DOHH2 (cell line): ENCODE data around the gene MROH2B.

ENCODE experiments used
- H3F3A ChIP-seq: fragments of 200-600 bp; sonication (generic), shearing (Covaris generic); 2 replicates; pipeline ENCODE4 v1.6.0; 2016; ENCODE audit warnings: antibody characterized with exemption, mild to moderate bottlenecking; ENCODE audit not compliant: control insufficient read depth, insufficient read depth
- H3K27ac ChIP-seq: fragments of 200-600 bp; sonication (generic); 2 replicates; pipeline ENCODE4 v1.5.1; 2014; ENCODE audit warnings: low read depth, mild to moderate bottlenecking, low read length, moderate library complexity
- H3K27me3 ChIP-seq: fragments of 200-600 bp; sonication (generic); 2 replicates; pipeline ENCODE4 v1.6.1; 2014; ENCODE audit warnings: mild to moderate bottlenecking, low read length, mixed read lengths; ENCODE audit not compliant: control insufficient read depth
- H3K36me3 ChIP-seq: fragments of 200-600 bp; sonication (generic); 2 replicates; pipeline ENCODE4 v1.6.1; 2014; ENCODE audit warnings: mild to moderate bottlenecking, low read length, moderate library complexity, mixed read lengths; ENCODE audit not compliant: control insufficient read depth
- H3K4me1 ChIP-seq: fragments of 200-600 bp; sonication (generic); 2 replicates; pipeline ENCODE4 v1.6.1; 2014; ENCODE audit warnings: mild to moderate bottlenecking, low read length, mixed read lengths; ENCODE audit not compliant: control insufficient read depth
- H3K4me2 ChIP-seq: fragments of 200-600 bp; sonication (generic); 2 replicates; pipeline ENCODE4 v1.6.0; 2014; ENCODE audit warnings: mild to moderate bottlenecking, low read length, moderate library complexity
- H3K4me3 ChIP-seq: fragments of 200-600 bp; sonication (generic); 2 replicates; pipeline ENCODE4 v1.5.1; 2014; ENCODE audit warnings: mild to moderate bottlenecking, low read length, mixed read lengths
- H3K79me2 ChIP-seq: fragments of 200-600 bp; sonication (generic); 2 replicates; pipeline ENCODE4 v1.6.1; 2014; ENCODE audit warnings: mild to moderate bottlenecking, low read length, mixed read lengths; ENCODE audit not compliant: control insufficient read depth
- H3K9me2 ChIP-seq: fragments of 200-600 bp; sonication (generic); replicated peaks from 2 replicates; pipeline ENCODE4 v1.6.1; 2014; ENCODE audit warnings: mild to moderate bottlenecking, low read length, mixed read lengths; ENCODE audit not compliant: control insufficient read depth
- H3K9me3 ChIP-seq: fragments of 200-600 bp; sonication (generic); 2 replicates; pipeline ENCODE4 v1.6.1; 2014; ENCODE audit warnings: antibody characterized with exemption, low read length, mixed read lengths; ENCODE audit not compliant: control insufficient read depth, insufficient read depth
- H4K20me1 ChIP-seq: fragments of 200-600 bp; sonication (generic); 2 replicates; pipeline ENCODE4 v1.6.0; 2014; ENCODE audit warnings: low read depth, mild to moderate bottlenecking, antibody characterized with exemption, low read length, moderate library complexity; ENCODE audit not compliant: control insufficient read depth, insufficient read depth
- EZH2phosphoT487 ChIP-seq: fragments of 200-600 bp; sonication (generic); IDR thresholded peaks from 2 replicates; pipeline ENCODE4 v1.6.1; 2017; ENCODE audit warnings: borderline replicate concordance, mild to moderate bottlenecking, antibody characterized with exemption, low read length, moderate library complexity, mixed read lengths
- TF ChIP-seq, protein P1 (sequence below): fragments of 200-600 bp; sonication (generic); IDR thresholded peaks from one replicate; pipeline ENCODE4 v1.5.1; 2014; ENCODE audit warnings: antibody characterized with exemption, mild to moderate bottlenecking, low read depth, low read length; ENCODE audit not compliant: poor library complexity, severe bottlenecking

Gene MROH2B

DNA sequence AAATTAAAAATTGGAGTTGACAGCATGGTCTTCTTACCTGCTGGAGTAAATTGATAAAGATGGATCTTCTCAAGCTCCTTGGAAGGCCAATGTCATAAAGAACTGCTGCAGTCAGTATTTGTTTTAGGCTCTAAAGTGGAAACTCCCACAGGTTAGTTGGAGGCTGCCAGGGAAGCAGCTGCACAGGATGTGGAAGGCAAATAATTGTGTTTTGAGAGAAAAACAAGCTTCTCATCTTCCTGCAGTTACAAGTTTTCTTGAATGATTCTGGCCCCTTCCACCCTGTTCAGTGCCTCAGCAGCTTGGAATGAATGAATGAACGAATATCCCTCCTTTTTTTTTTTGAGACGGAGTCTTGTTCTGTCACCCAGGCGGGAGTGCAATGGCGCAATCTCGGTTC lies 13.9 kb downstream of the MROH2B start:
- H3K36me3 ChIP-seq = no peaks in the 10 kb centered on the region
- H3K27me3 ChIP-seq = no peaks in the 10 kb centered on the region
- H3K4me3 ChIP-seq = no peak overlapping the region
- H3K27ac ChIP-seq = no peak overlapping the region
- H3F3A ChIP-seq = no peaks in the 10 kb centered on the region
- no peak overlapping the region for H3K4me2 ChIP-seq
- no peaks in the 10 kb centered on the region for H3K9me2 ChIP-seq
- TF ChIP-seq, protein P1, sequence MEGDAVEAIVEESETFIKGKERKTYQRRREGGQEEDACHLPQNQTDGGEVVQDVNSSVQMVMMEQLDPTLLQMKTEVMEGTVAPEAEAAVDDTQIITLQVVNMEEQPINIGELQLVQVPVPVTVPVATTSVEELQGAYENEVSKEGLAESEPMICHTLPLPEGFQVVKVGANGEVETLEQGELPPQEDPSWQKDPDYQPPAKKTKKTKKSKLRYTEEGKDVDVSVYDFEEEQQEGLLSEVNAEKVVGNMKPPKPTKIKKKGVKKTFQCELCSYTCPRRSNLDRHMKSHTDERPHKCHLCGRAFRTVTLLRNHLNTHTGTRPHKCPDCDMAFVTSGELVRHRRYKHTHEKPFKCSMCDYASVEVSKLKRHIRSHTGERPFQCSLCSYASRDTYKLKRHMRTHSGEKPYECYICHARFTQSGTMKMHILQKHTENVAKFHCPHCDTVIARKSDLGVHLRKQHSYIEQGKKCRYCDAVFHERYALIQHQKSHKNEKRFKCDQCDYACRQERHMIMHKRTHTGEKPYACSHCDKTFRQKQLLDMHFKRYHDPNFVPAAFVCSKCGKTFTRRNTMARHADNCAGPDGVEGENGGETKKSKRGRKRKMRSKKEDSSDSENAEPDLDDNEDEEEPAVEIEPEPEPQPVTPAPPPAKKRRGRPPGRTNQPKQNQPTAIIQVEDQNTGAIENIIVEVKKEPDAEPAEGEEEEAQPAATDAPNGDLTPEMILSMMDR = no peak
- no peak for TF ChIP-seq EZH2phosphoT487
- no peaks in the 10 kb centered on the region for H3K4me1 ChIP-seq
- no peaks in the 10 kb centered on the region for H3K79me2 ChIP-seq
- H4K20me1 ChIP-seq = no peaks in the 10 kb centered on the region
- H3K9me3 ChIP-seq = no peaks in the 10 kb centered on the region

DNA sequence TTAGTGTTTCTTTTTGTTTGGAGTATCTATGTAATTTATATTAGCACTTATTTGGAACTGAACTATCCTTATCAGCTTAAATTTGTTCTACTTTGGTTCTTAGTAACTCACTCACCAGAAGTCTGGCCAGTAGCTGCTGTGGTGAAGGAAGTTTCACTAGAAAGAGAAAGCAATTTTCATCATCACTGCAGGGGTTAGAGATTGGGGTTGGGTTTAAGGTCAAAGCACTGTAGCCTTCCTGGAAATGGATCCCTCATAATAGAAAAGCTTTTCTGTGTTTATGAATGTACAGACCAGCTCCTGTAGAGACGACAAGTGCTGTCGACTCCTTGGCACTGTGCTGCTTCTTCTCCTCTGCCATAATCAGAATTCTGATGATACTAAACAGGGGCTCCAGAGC lies 22.2 kb downstream of the MROH2B start:
- Histone ChIP-seq H4K20me1 (no peaks in the 10 kb centered on the region), H3K4me1 (no peaks in the 10 kb centered on the region), H3K9me2 (no peaks in the 10 kb centered on the region), H3K27me3 (no peaks in the 10 kb centered on the region; the same call in 1 of the 2 replicates), H3K27ac (no peak overlapping the region), H3K9me3 (no peaks in the 10 kb centered on the region), H3K79me2 (no peaks in the 10 kb centered on the region), H3K4me2 (no peak overlapping the region), H3F3A (no peaks in the 10 kb centered on the region), H3K36me3 (no peaks in the 10 kb centered on the region), H3K4me3 (no peak overlapping the region)
- no peak for TF ChIP-seq EZH2phosphoT487
- TF ChIP-seq, protein P1 = no peak

DNA sequence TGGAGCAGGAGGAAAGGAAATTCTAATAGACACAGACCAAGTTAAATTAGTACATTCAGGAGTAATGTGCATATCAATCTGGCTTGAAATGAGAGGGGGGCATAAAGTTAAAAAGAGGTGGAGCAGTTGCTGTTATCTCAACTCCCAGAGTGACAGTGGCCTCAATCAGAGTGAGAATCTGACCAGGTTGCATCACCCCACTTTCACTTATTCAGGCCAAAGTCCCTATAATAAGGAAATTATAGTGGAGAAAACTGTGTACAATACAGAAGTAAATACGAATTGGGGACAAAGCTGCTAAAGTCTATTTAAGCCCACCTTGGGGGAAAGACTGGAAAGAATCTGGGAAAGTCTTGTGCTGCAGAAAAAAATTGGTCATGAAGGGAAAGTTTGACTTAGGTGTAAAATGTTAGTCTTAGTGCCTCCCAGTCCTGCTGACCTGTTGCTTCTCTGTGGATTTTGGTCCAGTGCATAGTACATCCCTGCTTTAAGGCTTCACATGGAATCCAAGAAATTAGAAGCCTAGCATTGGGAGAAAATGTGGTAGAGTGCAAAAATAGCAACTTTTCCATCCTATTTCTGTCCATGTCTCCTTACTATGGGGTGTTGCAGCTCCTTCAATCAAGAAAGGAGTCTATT lies 27.9 kb downstream of the MROH2B start:
- H3F3A ChIP-seq = no peaks in the 10 kb centered on the region
- no peak overlapping the region for H3K4me2 ChIP-seq
- H4K20me1 ChIP-seq = no peaks in the 10 kb centered on the region
- no peaks in the 10 kb centered on the region for H3K79me2 ChIP-seq
- no peak overlapping the region for H3K4me3 ChIP-seq
- H3K9me2 ChIP-seq = no peaks in the 10 kb centered on the region
- TF ChIP-seq, protein P1 = no peak
- no peak for TF ChIP-seq EZH2phosphoT487
- peaks cover 2% of the 10 kb centered on the region; the same call in 1 of the 2 replicates for H3K27me3 ChIP-seq
- H3K27ac ChIP-seq = no peak overlapping the region
- H3K4me1 ChIP-seq = no peaks in the 10 kb centered on the region
- H3K36me3 ChIP-seq = no peaks in the 10 kb centered on the region
- no peaks in the 10 kb centered on the region for H3K9me3 ChIP-seq
